Prostate gland (tissue), 2 donors: Measurements from ENCODE around the gene HNF4A. TPM values are rescaled to one million over a fixed set of nuclear protein-coding genes. Genes with fewer than 3 reads are reported as not detected.
"Not testable (repeated sequence)": the region's sequence is repeated elsewhere in the genome, so short reads cannot be mapped to it uniquely, and the experiment has no call there.

Experiments
- DNase-seq: peaks from one replicate; pipeline ENCODE4 v3.0.0-alpha.2; 2019; ENCODE audit warnings: low spot score
- H3K27ac ChIP-seq, 2 donors: fragments of 200-600 bp; sonication (generic); 2 replicates each; pipeline ENCODE4 v1.5.1; 2017 to 2019
- H3K27me3 ChIP-seq: fragments of 200-600 bp; sonication (generic); replicated peaks from 2 replicates; pipeline ENCODE4 v1.5.1; 2019; ENCODE audit not compliant: insufficient read depth
- H3K36me3 ChIP-seq, 2 donors: fragments of 200-600 bp; sonication (generic); 1 replicate in 1 of 2; 2 replicates in 1 of 2; pipeline versions ENCODE4 v1.5.1 to v1.8.1; 2017 to 2019
- H3K4me1 ChIP-seq: fragments of 200-600 bp; sonication (generic); replicated peaks from 2 replicates; pipeline ENCODE4 v1.5.1; 2019
- H3K4me3 ChIP-seq, 2 donors: fragments of 200-600 bp; sonication (generic); 2 replicates each; pipeline ENCODE4 v1.5.1; 2017 to 2019
- H3K9me3 ChIP-seq: fragments of 200-600 bp; sonication (generic); 2 replicates; pipeline ENCODE4 v1.5.1; 2017
- CTCF ChIP-seq, 4 experiments: fragments of 200-600 bp in 2 of 4; fragments of 450-650 bp in 2 of 4; sonication (generic) in 2 of 4; IDR thresholded peaks; 1 replicate in 3 of 4; 2 replicates in 1 of 4; pipeline ENCODE4 v1.5.1; 2016 to 2019; ENCODE audit warnings: antibody characterized with exemption in 4 of 4, mild to moderate bottlenecking in 2 of 4, moderate library complexity in 2 of 4
- POLR2A ChIP-seq: fragments of 450-650 bp; IDR thresholded peaks from one replicate; pipeline ENCODE4 v1.6.1; 2016; ENCODE audit warnings: antibody characterized with exemption, mild to moderate bottlenecking
- POLR2AphosphoS5 ChIP-seq: sonication (generic); formaldehyde crosslinking; IDR thresholded peaks from one replicate; pipeline ENCODE4 v1.6.1; 2017; ENCODE audit warnings: antibody characterized with exemption
- WGBS: methylation state at CpG from one replicate; pipeline ENCODE4 v1.1.5; 2018; 5-methylcytosine and 5-hydroxymethylcytosine counted together
- intact Hi-C: fragments of 100-400 bp; cut with DNase I; formaldehyde crosslinking; loops from one replicate; pipeline ENCODE4 v1.14.2; 2022
- total RNA-seq, 2 donors: library from RNA; depleted of rRNA; stranded (reverse); fragments of >200 nt; gene quantifications; one replicate each; pipeline ENCODE4 v1.1.0, GENCODE V29; 2016

The HNF4A gene
- total RNA-seq, 2 donors from 2014 or later = not detected

- intact Hi-C loops = loop anchor here (5.0 to 10.0 kb wide), 2 partner anchors 203 to 300 kb away; no protein-coding TSS in a partner anchor
- no peaks in the 10 kb centered on the region for H3K36me3 ChIP-seq
- DNase-seq = no peak
Measured at GRCh38 chr20:44314870-44315269, 40.6 kb upstream of the HNF4A start.

GRCh38 chr20:44319839-44320422 is 35.6 kb upstream of the HNF4A start:
- no peak overlapping the region for H3K4me3 ChIP-seq
- H3K27me3 ChIP-seq = no peaks in the 10 kb centered on the region
- no peaks in the 10 kb centered on the region for H3K36me3 ChIP-seq
- H3K9me3 ChIP-seq = no peaks in the 10 kb centered on the region
- no peaks in the 10 kb centered on the region for H3K4me1 ChIP-seq
- no peak for TF ChIP-seq CTCF (IDR thresholded peaks at IDR 0.05)
- TF ChIP-seq POLR2A = no peak
- TF ChIP-seq POLR2AphosphoS5 = no peak
- no peak overlapping the region for H3K27ac ChIP-seq
- intact Hi-C loops = loop anchor here (10.0 kb wide), 1 partner anchor 295 kb away; no protein-coding TSS in a partner anchor
- WGBS = 83% methylated on average over 2 of the region's 2 CpGs
- DNase-seq = no peak

More at GRCh38 chr20:44314870-44315269, 40.6 kb upstream of the HNF4A start:
- Histone ChIP-seq H3K27ac (no peak overlapping the region), H3K9me3 (no peaks in the 10 kb centered on the region), H3K4me1 (peaks cover 4% of the 10 kb centered on the region), H3K27me3 (no peaks in the 10 kb centered on the region), H3K4me3 (no peak overlapping the region)
- no peak for TF ChIP-seq CTCF (IDR thresholded peaks at IDR 0.05)
- TF ChIP-seq POLR2AphosphoS5 = no peak
- no peak for TF ChIP-seq POLR2A

GRCh38 chr20:44324343-44324742 is 31.2 kb upstream of the HNF4A start:
- Histone ChIP-seq H3K27ac (no peak overlapping the region), H3K9me3 (no peaks in the 10 kb centered on the region), H3K4me3 (no peak overlapping the region), H3K4me1 (no peaks in the 10 kb centered on the region), H3K27me3 (no peaks in the 10 kb centered on the region), H3K36me3 (no peaks in the 10 kb centered on the region)
- intact Hi-C loops = no loop called here
- no peak for TF ChIP-seq POLR2A
- no peak for TF ChIP-seq POLR2AphosphoS5
- TF ChIP-seq CTCF (IDR thresholded peaks at IDR 0.05) = no peak
- DNase-seq = no peak
- 29% methylated on average over 1 of the region's 1 CpG for WGBS

GRCh38 chr20:44326391-44327159 is 28.9 kb upstream of the HNF4A start:
- DNase-seq = no peak
- no peak overlapping the region for H3K27ac ChIP-seq
- 17% methylated on average over 41 of the region's 50 CpGs for WGBS
- intact Hi-C loops = no loop called here
- no peaks in the 10 kb centered on the region for H3K4me1 ChIP-seq
- TF ChIP-seq CTCF (IDR thresholded peaks at IDR 0.05) (no peak), POLR2AphosphoS5 (no peak), POLR2A (no peak)
- peak overlapping the region; percentile 13 to 22 for H3K4me3 ChIP-seq
- H3K36me3 ChIP-seq = no peaks in the 10 kb centered on the region
- H3K27me3 ChIP-seq = no peaks in the 10 kb centered on the region
- H3K9me3 ChIP-seq = no peaks in the 10 kb centered on the region

- H3K27me3 ChIP-seq, H3K4me3 ChIP-seq, H3K36me3 ChIP-seq, H3K4me1 ChIP-seq, intact Hi-C loops, H3K27ac ChIP-seq, DNase-seq, H3K9me3 ChIP-seq: not testable (repeated sequence)
- 95% methylated on average over 7 of the region's 7 CpGs for whole genome bisulfite sequencing
Measured at GRCh38 chr20:44327748-44328147, 27.8 kb upstream of the HNF4A start.
